ENCODE results near the gene MRPL28.
A peak's percentile ranks its signal among the peaks of the same experiment; 100 is the strongest.

The MRPL28 gene

DNA sequence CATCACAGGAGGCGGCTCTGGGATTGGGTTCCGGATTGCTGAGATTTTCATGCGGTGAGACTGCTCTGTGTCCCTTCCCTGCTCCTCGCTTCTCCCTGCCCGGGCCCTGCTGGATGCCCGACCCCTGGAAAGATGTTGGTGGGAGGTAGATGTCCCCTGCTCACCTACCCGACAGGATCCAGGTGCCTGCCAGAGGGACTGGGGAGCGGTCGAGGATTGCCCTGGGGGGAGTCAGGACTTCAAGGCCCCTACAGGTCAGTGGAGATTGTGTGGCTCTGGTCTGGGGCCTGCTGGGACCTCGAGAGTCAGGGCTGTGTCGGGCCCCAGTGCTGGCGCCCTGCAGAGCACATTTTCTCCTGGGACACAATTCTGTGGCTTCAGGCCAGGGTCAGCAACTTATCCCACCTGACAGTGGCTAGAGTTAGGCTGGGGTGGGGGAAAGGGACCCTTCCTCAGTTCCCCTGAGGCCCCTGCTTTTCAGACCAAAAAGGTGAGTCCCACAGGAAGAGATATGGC lies 34.7 kb upstream of the MRPL28 start:
- TF ChIP-seq, protein P1, sequence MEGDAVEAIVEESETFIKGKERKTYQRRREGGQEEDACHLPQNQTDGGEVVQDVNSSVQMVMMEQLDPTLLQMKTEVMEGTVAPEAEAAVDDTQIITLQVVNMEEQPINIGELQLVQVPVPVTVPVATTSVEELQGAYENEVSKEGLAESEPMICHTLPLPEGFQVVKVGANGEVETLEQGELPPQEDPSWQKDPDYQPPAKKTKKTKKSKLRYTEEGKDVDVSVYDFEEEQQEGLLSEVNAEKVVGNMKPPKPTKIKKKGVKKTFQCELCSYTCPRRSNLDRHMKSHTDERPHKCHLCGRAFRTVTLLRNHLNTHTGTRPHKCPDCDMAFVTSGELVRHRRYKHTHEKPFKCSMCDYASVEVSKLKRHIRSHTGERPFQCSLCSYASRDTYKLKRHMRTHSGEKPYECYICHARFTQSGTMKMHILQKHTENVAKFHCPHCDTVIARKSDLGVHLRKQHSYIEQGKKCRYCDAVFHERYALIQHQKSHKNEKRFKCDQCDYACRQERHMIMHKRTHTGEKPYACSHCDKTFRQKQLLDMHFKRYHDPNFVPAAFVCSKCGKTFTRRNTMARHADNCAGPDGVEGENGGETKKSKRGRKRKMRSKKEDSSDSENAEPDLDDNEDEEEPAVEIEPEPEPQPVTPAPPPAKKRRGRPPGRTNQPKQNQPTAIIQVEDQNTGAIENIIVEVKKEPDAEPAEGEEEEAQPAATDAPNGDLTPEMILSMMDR (conservative IDR thresholded peaks at IDR 0.05), result no peak
- no peak for TF ChIP-seq ZFX (IDR thresholded peaks at IDR 0.05)
- H3K27ac ChIP-seq, result no peak overlapping the region

DNA sequence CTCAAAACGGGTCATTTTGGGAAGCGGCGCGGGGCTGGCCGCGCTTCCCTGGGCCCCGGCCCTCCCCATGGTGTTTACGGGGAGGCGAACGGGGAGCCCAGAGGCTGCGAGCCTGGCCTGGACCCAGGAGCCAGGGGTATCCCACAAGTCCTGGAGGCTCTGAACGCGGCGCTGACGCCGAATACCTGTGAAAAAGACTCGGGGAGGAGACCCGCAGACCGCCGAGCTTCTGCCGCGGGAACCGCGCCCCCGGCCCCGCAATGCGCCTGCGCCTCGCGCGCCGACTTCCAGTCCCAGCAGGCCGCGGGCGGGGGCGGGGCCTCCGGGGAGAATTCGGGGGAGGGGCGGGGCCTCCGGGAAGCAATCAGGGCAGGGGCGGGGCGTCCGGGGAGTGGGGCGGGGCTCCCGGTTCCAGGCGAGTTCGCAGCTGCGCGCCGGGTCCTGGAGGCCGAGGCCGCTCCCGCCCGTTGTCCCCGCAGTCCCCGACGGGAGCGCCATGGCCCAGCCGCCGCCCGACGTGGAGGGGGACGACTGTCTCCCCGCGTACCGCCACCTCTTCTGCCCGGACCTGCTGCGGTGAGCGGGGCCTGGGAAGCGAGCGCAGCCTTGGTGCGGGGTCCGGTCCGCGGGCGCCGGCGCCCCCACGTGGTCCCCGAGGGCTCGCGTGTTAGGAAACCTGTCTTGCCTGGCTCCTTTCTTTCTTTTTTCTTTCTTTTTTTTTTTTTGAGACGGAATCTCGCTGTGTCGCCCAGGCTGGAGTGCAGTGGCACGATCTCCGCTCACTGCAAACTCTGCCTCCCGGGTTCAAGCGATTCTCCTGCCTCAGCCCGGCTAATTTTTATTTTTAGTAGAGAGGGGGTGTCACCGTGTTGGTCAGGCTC lies 31.4 kb upstream of the MRPL28 start, which contains the start of gene DECR2:
Gene DECR2 (plus strand): TSS at position 418 of the 881 bp plus-strand sequence. CDS start 79 bp downstream, at position 497.
- TF ChIP-seq, protein P1 (conservative IDR thresholded peaks at IDR 0.05), result peak; percentile 74
- TF ChIP-seq ZFX (IDR thresholded peaks at IDR 0.05), result peak; percentile 44; the same call in 1 of the 2 replicates
- peak within 1 kb of the TSS; percentile 94 for H3K27ac ChIP-seq

DNA sequence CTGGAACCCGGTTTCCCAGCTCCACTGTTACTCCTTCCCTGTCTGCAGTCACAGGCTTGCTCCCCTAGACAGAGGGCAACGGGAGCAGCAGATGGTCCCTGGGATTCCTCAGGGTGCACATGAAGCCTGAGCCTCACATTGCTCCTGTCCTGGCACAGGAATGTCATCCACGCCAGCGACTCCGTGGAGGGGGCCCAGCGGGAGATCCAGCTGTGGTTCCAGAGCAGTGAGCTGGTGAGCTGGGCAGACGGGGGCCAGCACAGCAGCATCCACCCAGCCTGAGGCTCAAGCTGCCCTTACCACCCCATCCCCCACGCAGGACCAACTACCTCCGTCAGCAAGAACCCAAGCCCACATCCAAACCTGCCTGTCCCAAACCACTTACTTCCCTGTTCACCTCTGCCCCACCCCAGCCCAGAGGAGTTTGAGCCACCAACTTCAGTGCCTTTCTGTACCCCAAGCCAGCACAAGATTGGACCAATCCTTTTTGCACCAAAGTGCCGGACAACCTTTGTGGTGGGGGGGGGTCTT lies 29.8 kb upstream of the MRPL28 start:
- no peak overlapping the region; the same call in 1 of the 2 replicates for H3K27ac ChIP-seq

DNA sequence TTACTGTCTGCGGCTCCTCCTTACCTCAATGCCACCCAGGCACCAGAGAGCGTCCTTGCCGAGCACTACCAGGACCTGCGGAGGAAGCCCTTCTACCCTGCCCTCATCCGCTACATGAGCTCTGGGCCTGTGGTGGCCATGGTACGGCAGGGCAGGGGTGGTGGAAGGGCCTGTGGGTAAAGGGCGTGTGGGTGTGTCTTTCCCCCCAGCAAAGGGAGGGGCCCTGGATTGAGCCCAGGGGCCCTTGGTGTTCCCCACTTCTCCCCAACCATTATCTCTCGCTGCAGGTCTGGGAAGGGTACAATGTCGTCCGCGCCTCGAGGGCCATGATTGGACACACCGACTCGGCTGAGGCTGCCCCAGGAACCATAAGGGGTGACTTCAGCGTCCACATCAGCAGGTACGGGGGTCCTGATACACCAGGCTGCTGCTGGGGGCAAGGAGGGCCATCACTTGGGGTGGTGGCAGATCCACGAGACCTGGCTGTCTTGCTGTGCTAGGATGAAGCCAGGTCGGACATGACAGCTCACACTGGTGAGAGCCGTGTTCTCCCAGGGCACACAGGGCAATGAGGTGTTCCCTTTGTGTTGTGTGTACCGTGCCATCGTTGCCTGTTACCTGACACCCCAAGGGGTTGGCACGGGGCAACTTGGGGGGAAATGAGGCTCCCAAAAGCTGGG lies 29.1 kb upstream of the MRPL28 start:
- H3K27ac ChIP-seq, result no peak overlapping the region
- TF ChIP-seq, protein P1 (conservative IDR thresholded peaks at IDR 0.05), result no peak
- no peak for TF ChIP-seq ZFX (IDR thresholded peaks at IDR 0.05)

More for the DNA sequence above, 29.8 kb upstream of the MRPL28 start:
- TF ChIP-seq ZFX (IDR thresholded peaks at IDR 0.05), result no peak
- TF ChIP-seq, protein P1 (conservative IDR thresholded peaks at IDR 0.05), result no peak

DNA sequence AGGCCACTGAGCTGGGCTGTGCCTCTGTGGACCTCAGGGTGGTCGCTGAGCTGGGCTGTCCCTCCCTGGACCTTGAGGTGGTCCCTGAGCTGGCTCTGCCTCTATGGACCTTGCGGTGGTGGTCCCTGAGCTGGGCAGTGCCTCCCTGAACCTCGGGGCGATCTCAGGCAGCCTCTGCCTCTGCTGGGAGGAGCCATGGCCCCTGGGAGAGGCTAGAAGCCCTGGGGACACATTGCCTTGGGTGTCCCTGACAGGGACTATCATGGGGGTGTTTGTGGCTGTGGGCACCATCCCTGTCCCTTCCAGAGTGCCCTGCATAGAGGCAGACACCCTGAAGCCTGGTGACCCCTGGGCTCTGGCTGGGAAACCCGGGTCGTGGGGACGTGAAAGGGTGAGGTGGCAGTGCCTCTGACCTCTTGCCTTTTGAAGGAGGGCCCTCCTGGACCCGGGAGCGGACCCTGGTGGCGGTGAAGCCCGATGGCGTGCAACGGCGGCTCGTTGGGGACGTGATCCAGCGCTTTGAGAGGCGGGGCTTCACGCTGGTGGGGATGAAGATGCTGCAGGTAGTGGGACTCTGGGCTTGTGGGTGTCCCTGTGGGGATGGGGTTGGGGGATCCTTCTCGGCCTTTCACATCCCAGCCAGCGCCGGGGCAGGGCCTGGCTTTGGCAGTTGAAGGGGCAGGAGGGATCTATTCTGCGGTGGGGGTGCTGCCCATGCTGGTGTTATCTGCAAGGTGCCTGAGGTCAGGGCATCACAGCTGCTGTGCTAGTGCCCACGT lies 28.4 kb upstream of the MRPL28 start:
- TF ChIP-seq ZFX (IDR thresholded peaks at IDR 0.05), result no peak
- TF ChIP-seq, protein P1 (conservative IDR thresholded peaks at IDR 0.05), result no peak
- no peak overlapping the region for H3K27ac ChIP-seq

DNA sequence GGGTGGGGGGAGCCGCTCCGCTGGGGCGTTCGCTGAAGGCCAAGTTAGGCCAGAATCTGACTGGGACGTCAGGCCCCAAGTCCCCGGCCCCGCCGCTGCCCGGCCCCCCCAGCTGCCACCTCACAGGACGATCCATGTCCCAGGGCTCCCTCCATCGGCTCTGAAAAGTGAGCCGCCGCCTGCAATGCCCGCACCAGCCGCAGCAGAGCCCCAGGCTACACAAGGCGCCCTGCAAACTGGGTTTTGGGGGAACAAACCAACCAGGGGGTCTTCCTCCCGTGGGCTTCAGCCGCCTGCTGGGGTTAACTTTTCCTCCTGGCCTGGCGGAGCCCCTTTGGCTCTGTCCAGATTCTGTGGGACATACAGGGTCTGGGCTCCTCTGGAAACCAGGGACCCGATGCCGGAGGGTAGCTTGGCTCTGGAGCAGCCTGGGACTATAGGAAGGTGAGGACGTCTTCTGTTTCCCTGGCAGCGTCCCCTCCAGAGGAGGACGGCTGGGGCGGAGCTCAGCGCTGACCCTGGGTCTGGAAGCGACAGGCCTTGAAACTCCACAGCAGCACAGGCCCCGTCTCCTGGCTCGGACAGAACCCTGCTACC lies 27.5 kb upstream of the MRPL28 start:
- no peak for TF ChIP-seq ZFX (IDR thresholded peaks at IDR 0.05)
- TF ChIP-seq, protein P1 (conservative IDR thresholded peaks at IDR 0.05), result no peak; the same call in 1 of the 2 replicates
- H3K27ac ChIP-seq, result no peak overlapping the region
